ENCODE results near the gene TBC1D14.

Gene TBC1D14

GRCh38 chr4:6945052-6945409 is 35.4 kb downstream of the TBC1D14 start:
- ChIA-PET CTCF (interaction anchor here (1.2 to 1.6 kb wide), 2 partner anchors 29 to 36 kb away, joined by 3 to 4 read pairs; partner anchors contain the start of gene TBC1D14), POLR2A (no interaction called here)
- no peak overlapping the region for H3K27ac ChIP-seq (ENCODE audit: insufficient read depth in 1 of 2, low read depth in 1 of 2, low read length in 2 of 2, poor library complexity in 1 of 2, severe bottlenecking in 2 of 2)
- H3K9me3 ChIP-seq (ENCODE audit: control extremely low read depth in 1 of 5, control insufficient read depth in 4 of 5, insufficient read depth in 2 of 5, low read depth in 1 of 5, low read length in 4 of 5): no peaks in the 10 kb centered on the region
- no peak overlapping the region for H3K4me3 ChIP-seq (ENCODE audit: control insufficient read depth in 1 of 7, extremely low read depth in 1 of 7, insufficient read depth in 4 of 7, low read depth in 2 of 7, low read length in 6 of 7)
- H3K27me3 ChIP-seq (replicated peaks in 2 of 5; ENCODE audit: control insufficient read depth in 4 of 5, insufficient read depth in 5 of 5, low read length in 4 of 5): no peaks in the 10 kb centered on the region
- peaks cover 19 to 49% (median 35%) of the 10 kb centered on the region in 4 experiments for H3K4me1 ChIP-seq (ENCODE audit: control extremely low read depth in 1 of 4, control insufficient read depth in 4 of 4, insufficient read depth in 4 of 4, low read length in 3 of 4)
- 100% methylated on average over 2 of the region's 2 CpGs for WGBS (ENCODE audit: insufficient coverage)
- no peak for DNase-seq
- H3K36me3 ChIP-seq (ENCODE audit: control insufficient read depth in 4 of 4, insufficient read depth in 4 of 4, low read length in 3 of 4): peaks cover 0 to 10% (median under 1%) of the 10 kb centered on the region in 4 experiments

GRCh38 chr4:6946497-6946896 is 36.9 kb downstream of the TBC1D14 start:
- H3K9me3 ChIP-seq (ENCODE audit: control extremely low read depth in 1 of 5, control insufficient read depth in 4 of 5, insufficient read depth in 2 of 5, low read depth in 1 of 5, low read length in 4 of 5): no peaks in the 10 kb centered on the region
- no peak for DNase-seq
- ChIA-PET CTCF (no interaction called here), POLR2A (no interaction called here)
- H3K27me3 ChIP-seq (replicated peaks in 2 of 5; ENCODE audit: control insufficient read depth in 4 of 5, insufficient read depth in 5 of 5, low read length in 4 of 5): no peaks in the 10 kb centered on the region
- H3K36me3 ChIP-seq (ENCODE audit: control insufficient read depth in 4 of 4, insufficient read depth in 4 of 4, low read length in 3 of 4): peaks cover 0 to 10% (median under 1%) of the 10 kb centered on the region in 4 experiments
- peaks cover 12 to 36% (median 21%) of the 10 kb centered on the region in 4 experiments for H3K4me1 ChIP-seq (ENCODE audit: control extremely low read depth in 1 of 4, control insufficient read depth in 4 of 4, insufficient read depth in 4 of 4, low read length in 3 of 4)
- no peak overlapping the region for H3K27ac ChIP-seq (ENCODE audit: insufficient read depth in 1 of 2, low read depth in 1 of 2, low read length in 2 of 2, poor library complexity in 1 of 2, severe bottlenecking in 2 of 2)
- WGBS (ENCODE audit: insufficient coverage): no CpG with 5 or more reads among the region's 7 CpGs
- H3K4me3 ChIP-seq (ENCODE audit: control insufficient read depth in 1 of 7, extremely low read depth in 1 of 7, insufficient read depth in 4 of 7, low read depth in 2 of 7, low read length in 6 of 7): no peak overlapping the region

GRCh38 chr4:6948134-6948460 is 38.5 kb downstream of the TBC1D14 start:
- ChIA-PET CTCF (no interaction called here), POLR2A (no interaction called here)
- Histone ChIP-seq H3K9me3 (ENCODE audit: control extremely low read depth in 1 of 5, control insufficient read depth in 4 of 5, insufficient read depth in 2 of 5, low read depth in 1 of 5, low read length in 4 of 5) (no peaks in the 10 kb centered on the region), H3K4me3 (ENCODE audit: control insufficient read depth in 1 of 7, extremely low read depth in 1 of 7, insufficient read depth in 4 of 7, low read depth in 2 of 7, low read length in 6 of 7) (no peak overlapping the region), H3K27ac (ENCODE audit: insufficient read depth in 1 of 2, low read depth in 1 of 2, low read length in 2 of 2, poor library complexity in 1 of 2, severe bottlenecking in 2 of 2) (no peak overlapping the region), H3K36me3 (ENCODE audit: control insufficient read depth in 4 of 4, insufficient read depth in 4 of 4, low read length in 3 of 4) (peaks cover 0 to 10% (median under 1%) of the 10 kb centered on the region in 4 experiments), H3K4me1 (ENCODE audit: control extremely low read depth in 1 of 4, control insufficient read depth in 4 of 4, insufficient read depth in 4 of 4, low read length in 3 of 4) (peaks cover 1 to 28% (median 7%) of the 10 kb centered on the region in 4 experiments), H3K27me3 (replicated peaks in 2 of 5; ENCODE audit: control insufficient read depth in 4 of 5, insufficient read depth in 5 of 5, low read length in 4 of 5) (no peaks in the 10 kb centered on the region)
- WGBS (ENCODE audit: insufficient coverage): 98% methylated on average over 3 of the region's 3 CpGs
- DNase-seq: no peak

- ChIA-PET POLR2A (no interaction called here), CTCF (interaction anchor here (1.5 kb wide), 1 partner anchor 8 kb away, joined by 3 read pairs; no protein-coding TSS in a partner anchor)
- H3K9me3 ChIP-seq (ENCODE audit: control extremely low read depth in 1 of 5, control insufficient read depth in 4 of 5, insufficient read depth in 2 of 5, low read depth in 1 of 5, low read length in 4 of 5): no peaks in the 10 kb centered on the region
- peaks cover 0 to 12% (median 2%) of the 10 kb centered on the region in 4 experiments for H3K4me1 ChIP-seq (ENCODE audit: control extremely low read depth in 1 of 4, control insufficient read depth in 4 of 4, insufficient read depth in 4 of 4, low read length in 3 of 4)
- no peak overlapping the region for H3K4me3 ChIP-seq (ENCODE audit: control insufficient read depth in 1 of 7, extremely low read depth in 1 of 7, insufficient read depth in 4 of 7, low read depth in 2 of 7, low read length in 6 of 7)
- no peaks in the 10 kb centered on the region for H3K27me3 ChIP-seq (replicated peaks in 2 of 5; ENCODE audit: control insufficient read depth in 4 of 5, insufficient read depth in 5 of 5, low read length in 4 of 5)
- no peak overlapping the region for H3K27ac ChIP-seq (ENCODE audit: insufficient read depth in 1 of 2, low read depth in 1 of 2, low read length in 2 of 2, poor library complexity in 1 of 2, severe bottlenecking in 2 of 2)
- WGBS (ENCODE audit: insufficient coverage): 91% methylated on average over 13 of the region's 13 CpGs
- peaks cover 0 to 5% (median 1%) of the 10 kb centered on the region in 4 experiments for H3K36me3 ChIP-seq (ENCODE audit: control insufficient read depth in 4 of 4, insufficient read depth in 4 of 4, low read length in 3 of 4)
- no peak for DNase-seq
Measured at GRCh38 chr4:6951880-6952381, 42.3 kb downstream of the TBC1D14 start.

- no peak overlapping the region for H3K4me3 ChIP-seq (ENCODE audit: control insufficient read depth in 1 of 7, extremely low read depth in 1 of 7, insufficient read depth in 4 of 7, low read depth in 2 of 7, low read length in 6 of 7)
- no peak for DNase-seq
- H3K4me1 ChIP-seq (ENCODE audit: control extremely low read depth in 1 of 4, control insufficient read depth in 4 of 4, insufficient read depth in 4 of 4, low read length in 3 of 4): peaks cover 0 to 14% (median 2%) of the 10 kb centered on the region in 4 experiments
- ChIA-PET CTCF (interaction anchor here (1.2 to 1.3 kb wide), 2 partner anchors 19 to 39 kb away, joined by 3 read pairs; no protein-coding TSS in a partner anchor), POLR2A (no interaction called here)
- no peak overlapping the region for H3K27ac ChIP-seq (ENCODE audit: insufficient read depth in 1 of 2, low read depth in 1 of 2, low read length in 2 of 2, poor library complexity in 1 of 2, severe bottlenecking in 2 of 2)
- no peaks in the 10 kb centered on the region for H3K27me3 ChIP-seq (replicated peaks in 2 of 5; ENCODE audit: control insufficient read depth in 4 of 5, insufficient read depth in 5 of 5, low read length in 4 of 5)
- H3K9me3 ChIP-seq (ENCODE audit: control extremely low read depth in 1 of 5, control insufficient read depth in 4 of 5, insufficient read depth in 2 of 5, low read depth in 1 of 5, low read length in 4 of 5): no peaks in the 10 kb centered on the region
- WGBS (ENCODE audit: insufficient coverage): 92% methylated on average over 31 of the region's 35 CpGs
- H3K36me3 ChIP-seq (ENCODE audit: control insufficient read depth in 4 of 4, insufficient read depth in 4 of 4, low read length in 3 of 4): peaks cover 0 to 2% (median 0%) of the 10 kb centered on the region in 4 experiments
Measured at GRCh38 chr4:6953751-6954380, 44.2 kb downstream of the TBC1D14 start.

- peaks cover 0 to 14% (median 2%) of the 10 kb centered on the region in 4 experiments for H3K4me1 ChIP-seq (ENCODE audit: control extremely low read depth in 1 of 4, control insufficient read depth in 4 of 4, insufficient read depth in 4 of 4, low read length in 3 of 4)
- 98% methylated on average over 6 of the region's 17 CpGs for WGBS (ENCODE audit: insufficient coverage)
- no peak overlapping the region for H3K27ac ChIP-seq (ENCODE audit: insufficient read depth in 1 of 2, low read depth in 1 of 2, low read length in 2 of 2, poor library complexity in 1 of 2, severe bottlenecking in 2 of 2)
- H3K9me3 ChIP-seq (ENCODE audit: control extremely low read depth in 1 of 5, control insufficient read depth in 4 of 5, insufficient read depth in 2 of 5, low read depth in 1 of 5, low read length in 4 of 5): no peaks in the 10 kb centered on the region
- H3K36me3 ChIP-seq (ENCODE audit: control insufficient read depth in 4 of 4, insufficient read depth in 4 of 4, low read length in 3 of 4): peaks cover 0 to 2% (median 0%) of the 10 kb centered on the region in 4 experiments
- DNase-seq: no peak
- H3K4me3 ChIP-seq (ENCODE audit: control insufficient read depth in 1 of 7, extremely low read depth in 1 of 7, insufficient read depth in 4 of 7, low read depth in 2 of 7, low read length in 6 of 7): no peak overlapping the region
- H3K27me3 ChIP-seq (replicated peaks in 2 of 5; ENCODE audit: control insufficient read depth in 4 of 5, insufficient read depth in 5 of 5, low read length in 4 of 5): no peaks in the 10 kb centered on the region
- ChIA-PET POLR2A (no interaction called here), CTCF (interaction anchor here (1.1 to 1.3 kb wide), 4 partner anchors 13 to 21 kb away, joined by 3 to 5 read pairs (median 4); no protein-coding TSS in a partner anchor)
Measured at GRCh38 chr4:6955261-6955911, 45.8 kb downstream of the TBC1D14 start.

- 96% methylated on average over 3 of the region's 6 CpGs for WGBS (ENCODE audit: insufficient coverage)
- peaks cover 0 to 14% (median 2%) of the 10 kb centered on the region in 4 experiments for H3K4me1 ChIP-seq (ENCODE audit: control extremely low read depth in 1 of 4, control insufficient read depth in 4 of 4, insufficient read depth in 4 of 4, low read length in 3 of 4)
- ChIA-PET CTCF (interaction anchor here (1.1 to 1.3 kb wide), 3 partner anchors 13 to 22 kb away, joined by 3 to 5 read pairs (median 4); no protein-coding TSS in a partner anchor), POLR2A (no interaction called here)
- peaks cover 0 to 3% (median 1%) of the 10 kb centered on the region in 4 experiments for H3K36me3 ChIP-seq (ENCODE audit: control insufficient read depth in 4 of 4, insufficient read depth in 4 of 4, low read length in 3 of 4)
- no peaks in the 10 kb centered on the region for H3K9me3 ChIP-seq (ENCODE audit: control extremely low read depth in 1 of 5, control insufficient read depth in 4 of 5, insufficient read depth in 2 of 5, low read depth in 1 of 5, low read length in 4 of 5)
- no peak for DNase-seq
- no peak overlapping the region for H3K4me3 ChIP-seq (ENCODE audit: control insufficient read depth in 1 of 7, extremely low read depth in 1 of 7, insufficient read depth in 4 of 7, low read depth in 2 of 7, low read length in 6 of 7)
- no peaks in the 10 kb centered on the region for H3K27me3 ChIP-seq (replicated peaks in 2 of 5; ENCODE audit: control insufficient read depth in 4 of 5, insufficient read depth in 5 of 5, low read length in 4 of 5)
- no peak overlapping the region for H3K27ac ChIP-seq (ENCODE audit: insufficient read depth in 1 of 2, low read depth in 1 of 2, low read length in 2 of 2, poor library complexity in 1 of 2, severe bottlenecking in 2 of 2)
Measured at GRCh38 chr4:6956087-6956433, 46.4 kb downstream of the TBC1D14 start.

Data from common myeloid progenitor, CD34-positive (primary cell).